ENCODE data around the gene IGDCC3. TPM values are rescaled to one million over a fixed set of nuclear protein-coding genes. Genes with fewer than 3 reads are reported as not detected.

IGDCC3 gene
- total and polyA plus RNA-seq, 2 of the 8 experiments (the other 6 are each of a cell fraction or from before 2014, with no cell fraction given) = 26.8 to 45.7 TPM

DNA sequence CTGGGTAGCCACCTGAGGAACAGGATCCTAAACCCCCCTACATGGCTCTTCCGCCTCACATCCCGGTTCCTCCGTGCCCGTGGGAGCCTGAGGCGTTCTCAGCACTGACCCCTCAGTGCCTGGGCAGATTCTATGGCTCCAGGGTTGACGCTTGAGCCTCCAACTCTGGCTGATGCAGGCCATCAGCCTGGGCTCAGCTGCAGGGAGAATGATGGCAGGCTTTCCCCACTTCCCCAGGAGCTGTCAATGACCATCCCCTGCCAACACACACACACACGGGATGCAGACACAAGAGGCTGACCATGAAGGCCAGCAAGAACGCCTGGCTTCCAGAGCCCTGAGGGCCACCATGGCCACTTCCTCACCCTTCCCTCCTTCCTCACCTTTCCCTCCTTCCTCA is 15.8 kb upstream of the IGDCC3 start (continued):
- no peak for TF ChIP-seq SIN3A (conservative IDR thresholded peaks at IDR 0.05 in 1 of 2, IDR thresholded peaks at IDR 0.05 in 1 of 2; ENCODE audit: low read depth in 1 of 2, low read length in 2 of 2)
- no peak for TF ChIP-seq RNF2 (IDR thresholded peaks at IDR 0.05; ENCODE audit: borderline replicate concordance, low read depth, low read length, missing control alignments, poor library complexity, severe bottlenecking)
- no peak for TF ChIP-seq EP300 (IDR thresholded peaks at IDR 0.05; ENCODE audit: borderline replicate concordance in 1 of 2, low read depth in 2 of 2, low read length in 2 of 2)
- no peak for TF ChIP-seq EZH2 (IDR thresholded peaks at IDR 0.05; ENCODE audit: low read depth, low read length, severe bottlenecking)
- TF ChIP-seq E2F6 (IDR thresholded peaks at IDR 0.05) = no peak
- TF ChIP-seq SAP30 (IDR thresholded peaks at IDR 0.05; ENCODE audit: insufficient read depth, insufficient replicate concordance, low read length) = no peak
- TF ChIP-seq MAFK (IDR thresholded peaks at IDR 0.05; ENCODE audit: low read depth, low read length) = no peak

All from H1 (cell line).